ENCODE data around the gene RTTN.

- TF ChIP-seq, protein P1, sequence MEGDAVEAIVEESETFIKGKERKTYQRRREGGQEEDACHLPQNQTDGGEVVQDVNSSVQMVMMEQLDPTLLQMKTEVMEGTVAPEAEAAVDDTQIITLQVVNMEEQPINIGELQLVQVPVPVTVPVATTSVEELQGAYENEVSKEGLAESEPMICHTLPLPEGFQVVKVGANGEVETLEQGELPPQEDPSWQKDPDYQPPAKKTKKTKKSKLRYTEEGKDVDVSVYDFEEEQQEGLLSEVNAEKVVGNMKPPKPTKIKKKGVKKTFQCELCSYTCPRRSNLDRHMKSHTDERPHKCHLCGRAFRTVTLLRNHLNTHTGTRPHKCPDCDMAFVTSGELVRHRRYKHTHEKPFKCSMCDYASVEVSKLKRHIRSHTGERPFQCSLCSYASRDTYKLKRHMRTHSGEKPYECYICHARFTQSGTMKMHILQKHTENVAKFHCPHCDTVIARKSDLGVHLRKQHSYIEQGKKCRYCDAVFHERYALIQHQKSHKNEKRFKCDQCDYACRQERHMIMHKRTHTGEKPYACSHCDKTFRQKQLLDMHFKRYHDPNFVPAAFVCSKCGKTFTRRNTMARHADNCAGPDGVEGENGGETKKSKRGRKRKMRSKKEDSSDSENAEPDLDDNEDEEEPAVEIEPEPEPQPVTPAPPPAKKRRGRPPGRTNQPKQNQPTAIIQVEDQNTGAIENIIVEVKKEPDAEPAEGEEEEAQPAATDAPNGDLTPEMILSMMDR (IDR thresholded peaks at IDR 0.05; ENCODE audit: low read length): no peak
- TF ChIP-seq EZH2 (optimal IDR thresholded peaks at IDR 0.05; ENCODE audit: low read depth, low read length): no peak
- no peak for TF ChIP-seq EZH2phosphoT487 (IDR thresholded peaks at IDR 0.05; ENCODE audit: low read length)
Observed at GRCh38 chr18:70197844-70198243, 7.6 kb downstream of the RTTN start.
